Measurements from ENCODE around the gene ARHGAP27.

Gene ARHGAP27

GRCh38 chr17:45404870-45405249 is 27.8 kb downstream of the ARHGAP27 start:
- ATAC-seq: no peak
- TF ChIP-seq BACH2 (CRISPR knock-in tag; IDR thresholded peaks at IDR 0.05; ENCODE audit: borderline replicate concordance) (no peak), CREB5 (CRISPR knock-in tag; IDR thresholded peaks at IDR 0.05; ENCODE audit: low read depth) (no peak), PATZ1 (CRISPR knock-in tag; IDR thresholded peaks at IDR 0.05; ENCODE audit: borderline replicate concordance) (no peak), RARB (CRISPR knock-in tag; IDR thresholded peaks at IDR 0.05) (no peak), ZFP30 (CRISPR knock-in tag; IDR thresholded peaks at IDR 0.05) (no peak), TOX (CRISPR knock-in tag; IDR thresholded peaks at IDR 0.05; ENCODE audit: borderline replicate concordance) (no peak)

GRCh38 chr17:45403906-45404490 is 28.7 kb downstream of the ARHGAP27 start:
- no peak for TF ChIP-seq BACH2 (CRISPR knock-in tag; IDR thresholded peaks at IDR 0.05; ENCODE audit: borderline replicate concordance)
- TF ChIP-seq GLIS3 (CRISPR knock-in tag; IDR thresholded peaks at IDR 0.05): no peak
- no peak for TF ChIP-seq ISL1 (CRISPR knock-in tag; IDR thresholded peaks at IDR 0.05)
- no peak for TF ChIP-seq CSRNP3 (CRISPR knock-in tag; IDR thresholded peaks at IDR 0.05)
- no peak for TF ChIP-seq ZFP30 (CRISPR knock-in tag; IDR thresholded peaks at IDR 0.05)
- no peak for TF ChIP-seq SNAI2 (CRISPR knock-in tag; IDR thresholded peaks at IDR 0.05)
- TF ChIP-seq ZC3H10 (CRISPR knock-in tag; IDR thresholded peaks at IDR 0.05): no peak
- no peak for TF ChIP-seq TSHZ2 (CRISPR knock-in tag; IDR thresholded peaks at IDR 0.05)
- TF ChIP-seq PPARA (CRISPR knock-in tag; IDR thresholded peaks at IDR 0.05; ENCODE audit: borderline replicate concordance): no peak
- no peak for TF ChIP-seq CSDC2 (CRISPR knock-in tag; IDR thresholded peaks at IDR 0.05)
- TF ChIP-seq POU6F1 (CRISPR knock-in tag; IDR thresholded peaks at IDR 0.05; ENCODE audit: borderline replicate concordance, low read depth): no peak
- no peak for TF ChIP-seq ZNF8 (CRISPR knock-in tag; IDR thresholded peaks at IDR 0.05)
- TF ChIP-seq TCF4 (CRISPR knock-in tag; IDR thresholded peaks at IDR 0.05; ENCODE audit: borderline replicate concordance): no peak
- TF ChIP-seq ZNF565 (CRISPR knock-in tag; conservative IDR thresholded peaks at IDR 0.05; ENCODE audit: low read depth): no peak
- ATAC-seq: no peak

GRCh38 chr17:45402916-45403315 is 29.8 kb downstream of the ARHGAP27 start:
- no peak for TF ChIP-seq ARNTL (CRISPR knock-in tag; IDR thresholded peaks at IDR 0.05; ENCODE audit: borderline replicate concordance, low read depth)
- no peak for TF ChIP-seq PATZ1 (CRISPR knock-in tag; IDR thresholded peaks at IDR 0.05; ENCODE audit: borderline replicate concordance)
- no peak for TF ChIP-seq ISL1 (CRISPR knock-in tag; IDR thresholded peaks at IDR 0.05)
- TF ChIP-seq ZNF565 (CRISPR knock-in tag; conservative IDR thresholded peaks at IDR 0.05; ENCODE audit: low read depth): no peak
- TF ChIP-seq TCF4 (CRISPR knock-in tag; IDR thresholded peaks at IDR 0.05; ENCODE audit: borderline replicate concordance): no peak
- no peak for TF ChIP-seq PPARA (CRISPR knock-in tag; IDR thresholded peaks at IDR 0.05; ENCODE audit: borderline replicate concordance)
- TF ChIP-seq RARB (CRISPR knock-in tag; IDR thresholded peaks at IDR 0.05): no peak
- TF ChIP-seq ZFP30 (CRISPR knock-in tag; IDR thresholded peaks at IDR 0.05): no peak
- TF ChIP-seq ZFP3 (CRISPR knock-in tag; IDR thresholded peaks at IDR 0.05): no peak
- TF ChIP-seq TSHZ2 (CRISPR knock-in tag; IDR thresholded peaks at IDR 0.05): no peak
- no peak for TF ChIP-seq ZC3H10 (CRISPR knock-in tag; IDR thresholded peaks at IDR 0.05)
- no peak for TF ChIP-seq ZNF8 (CRISPR knock-in tag; IDR thresholded peaks at IDR 0.05)
- TF ChIP-seq SNAI2 (CRISPR knock-in tag; IDR thresholded peaks at IDR 0.05): no peak
- ATAC-seq: no peak
